HG03571 (cell line): ENCODE results near the gene MAP2K1.
"Not testable (repeated sequence)": the region's sequence is repeated elsewhere in the genome, so short reads cannot be mapped to it uniquely, and the experiment has no call there.

Experiments used
- ATAC-seq: cut with Tn5 transposase; IDR thresholded peaks from one replicate; pipeline ENCODE4 v1.9.1; 2021; ENCODE audit not compliant: unreplicated experiment

The MAP2K1 gene

GRCh38 chr15:66393037-66393436, 6.3 kb downstream of the MAP2K1 start:
- ATAC-seq: not testable (repeated sequence)

GRCh38 chr15:66394472-66394871, 7.8 kb downstream of the MAP2K1 start:
- ATAC-seq: no peak

GRCh38 chr15:66394915-66395314, 8.2 kb downstream of the MAP2K1 start:
- no peak for ATAC-seq

GRCh38 chr15:66399276-66399675, 12.6 kb downstream of the MAP2K1 start:
- no peak for ATAC-seq

GRCh38 chr15:66400351-66400774, 13.7 kb downstream of the MAP2K1 start:
- ATAC-seq: no peak

- no peak for ATAC-seq
Observed at GRCh38 chr15:66401130-66402021, 14.7 kb downstream of the MAP2K1 start.

- no peak for ATAC-seq
Observed at GRCh38 chr15:66402761-66403284, 16.1 kb downstream of the MAP2K1 start.

GRCh38 chr15:66403323-66403722, 16.6 kb downstream of the MAP2K1 start:
- no peak for ATAC-seq

- ATAC-seq: no peak
Observed at GRCh38 chr15:66404122-66404521, 17.4 kb downstream of the MAP2K1 start.

GRCh38 chr15:66404532-66404931, 17.8 kb downstream of the MAP2K1 start:
- no peak for ATAC-seq

- no peak for ATAC-seq
Observed at GRCh38 chr15:66405007-66405406, 18.3 kb downstream of the MAP2K1 start.

- no peak for ATAC-seq
Observed at GRCh38 chr15:66405615-66406014, 18.9 kb downstream of the MAP2K1 start.

GRCh38 chr15:66408254-66408653, 21.5 kb downstream of the MAP2K1 start:
- no peak for ATAC-seq

- ATAC-seq: no peak
Observed at GRCh38 chr15:66408675-66409282, 22.1 kb downstream of the MAP2K1 start.

- no peak for ATAC-seq
Observed at GRCh38 chr15:66409565-66410108, 22.9 kb downstream of the MAP2K1 start.

GRCh38 chr15:66411190-66411589, 24.5 kb downstream of the MAP2K1 start:
- ATAC-seq: no peak

GRCh38 chr15:66412220-66412619, 25.5 kb downstream of the MAP2K1 start:
- ATAC-seq: no peak

- no peak for ATAC-seq
Observed at GRCh38 chr15:66413579-66413978, 26.9 kb downstream of the MAP2K1 start.

GRCh38 chr15:66415360-66415759, 28.6 kb downstream of the MAP2K1 start:
- ATAC-seq: no peak

GRCh38 chr15:66417736-66418135, 31.0 kb downstream of the MAP2K1 start:
- ATAC-seq: no peak

GRCh38 chr15:66419471-66419870, 32.8 kb downstream of the MAP2K1 start:
- no peak for ATAC-seq

- no peak for ATAC-seq
Observed at GRCh38 chr15:66422347-66422746, 35.6 kb downstream of the MAP2K1 start.
